Activated naive CD4-positive, alpha-beta T cell (primary cell): ENCODE measurements around the gene MCRS1.
"Not testable (repeated sequence)": the region's sequence is repeated elsewhere in the genome, so short reads cannot be mapped to it uniquely, and the experiment has no call there.

ENCODE experiments used
- DNase-seq, 4 experiments: peaks; one replicate each; lab custom pipeline; 2025; lab: John Stamatoyannopoulos, UW

The MCRS1 gene

GRCh38 chr12:49541140-49541861 lies 26.6 kb downstream of the MCRS1 start:
- no peak for DNase-seq

GRCh38 chr12:49540229-49541139 lies 27.5 kb downstream of the MCRS1 start:
- DNase-seq, result no peak

GRCh38 chr12:49539406-49540228 lies 28.3 kb downstream of the MCRS1 start:
- DNase-seq, result no peak

DNA sequence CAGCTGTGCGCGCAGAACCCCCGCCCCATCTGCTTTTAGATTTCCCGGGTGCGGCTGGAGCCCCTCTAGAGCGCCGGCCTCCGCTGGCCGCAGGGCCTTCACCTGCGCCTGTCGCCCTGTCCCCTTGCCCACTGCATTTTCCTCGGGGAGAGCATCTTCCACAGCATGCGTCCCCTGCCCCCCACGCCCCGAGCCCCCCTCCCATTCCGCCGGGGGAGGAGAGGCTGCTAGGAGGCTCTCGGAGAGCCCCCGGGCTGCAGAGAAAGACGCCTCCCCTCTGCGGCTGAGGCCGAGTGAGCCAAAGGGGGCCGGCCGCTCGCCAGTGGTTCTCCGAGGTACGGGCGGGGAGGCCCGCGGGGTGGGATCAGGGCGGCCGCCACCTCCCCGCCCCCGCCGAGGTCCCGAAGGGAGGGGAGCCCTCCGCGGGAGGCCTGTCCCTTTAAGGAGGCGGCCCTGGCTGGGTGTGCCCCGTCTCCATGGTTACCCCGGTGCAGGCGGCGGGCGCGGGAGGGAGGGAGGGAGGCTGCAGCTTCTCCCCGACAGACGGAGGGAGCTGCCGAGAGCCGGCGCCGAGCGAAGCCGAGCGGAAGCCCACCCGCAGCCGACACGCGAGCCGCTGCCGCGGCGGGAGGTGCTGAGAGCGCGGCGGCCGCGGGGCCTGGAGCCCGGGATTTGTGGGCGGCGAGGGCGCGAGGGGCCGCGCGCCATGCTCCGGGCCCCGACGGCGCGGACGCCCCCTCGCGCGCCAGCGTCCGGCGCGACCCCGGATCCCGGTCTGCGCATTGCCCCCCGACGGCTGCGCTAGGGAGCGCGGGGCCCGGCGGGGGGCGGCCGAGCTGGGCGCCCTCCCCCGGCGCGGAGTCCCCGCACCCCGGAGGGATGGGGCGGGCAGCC lies 29.2 kb downstream of the MCRS1 start, which contains the start of gene KCNH3:
Gene KCNH3, plus strand, starts transcription at position 521 of the 894 bp plus-strand sequence. CDS start 387 bp downstream, outside the sequence.
- peak in 3 of 4 experiments; percentile 55 to 89 (median 81) for DNase-seq

GRCh38 chr12:49537752-49538509 lies 30.0 kb downstream of the MCRS1 start:
- DNase-seq, result no peak

- no peak for DNase-seq
Observed at GRCh38 chr12:49537231-49537751, 30.7 kb downstream of the MCRS1 start.

- DNase-seq, result no peak
Observed at GRCh38 chr12:49536526-49537071, 31.3 kb downstream of the MCRS1 start.

GRCh38 chr12:49535921-49536525 lies 31.9 kb downstream of the MCRS1 start:
- DNase-seq, result no peak

DNA sequence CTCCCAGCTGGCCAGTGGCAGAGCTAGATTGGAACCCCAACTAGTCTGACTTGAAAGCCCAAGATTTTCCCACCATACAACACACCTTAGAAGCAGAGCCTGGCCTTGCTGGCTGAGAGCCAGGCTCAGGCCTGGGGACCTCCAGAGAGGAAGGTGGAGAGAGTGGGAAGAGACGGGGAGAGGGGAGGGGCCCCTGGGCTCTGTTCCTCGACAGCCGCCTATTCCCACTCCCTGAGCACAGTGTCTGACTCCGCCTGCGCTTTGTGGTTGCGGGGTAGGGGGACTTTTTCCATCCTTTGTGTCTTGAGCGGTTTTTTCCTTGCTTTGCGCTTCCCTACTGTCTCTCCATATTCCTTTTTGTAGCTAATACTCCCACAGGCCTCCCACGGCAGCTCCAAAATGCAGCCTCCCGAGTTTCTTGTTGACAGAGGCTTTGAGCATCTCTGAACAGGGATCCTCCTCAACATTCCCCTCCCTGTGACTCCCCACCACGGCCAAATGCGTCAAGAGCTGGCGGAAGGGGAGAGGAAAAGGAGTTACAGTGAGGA lies 33.1 kb downstream of the MCRS1 start:
- DNase-seq, result no peak

DNA sequence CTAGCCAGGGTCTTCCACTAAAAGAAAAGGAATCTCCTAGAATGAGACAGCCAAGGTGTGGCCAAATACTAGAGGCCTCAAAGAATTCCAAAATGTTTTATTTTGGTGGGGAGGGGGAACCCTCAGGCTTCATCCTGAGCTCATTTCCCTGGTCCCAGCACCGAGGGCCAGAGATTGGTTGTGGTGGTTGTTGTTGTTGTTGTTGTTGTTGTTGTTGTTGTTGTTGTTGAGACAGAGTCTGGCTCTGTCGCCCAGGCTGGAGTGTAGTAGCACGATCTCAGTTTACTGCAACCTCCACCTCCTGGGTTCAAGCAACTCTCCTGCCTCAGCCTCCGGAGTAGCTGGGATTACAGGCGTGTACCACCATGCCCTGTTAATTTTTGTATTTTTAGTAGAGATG lies 33.8 kb downstream of the MCRS1 start:
- not testable (repeated sequence) for DNase-seq

DNA sequence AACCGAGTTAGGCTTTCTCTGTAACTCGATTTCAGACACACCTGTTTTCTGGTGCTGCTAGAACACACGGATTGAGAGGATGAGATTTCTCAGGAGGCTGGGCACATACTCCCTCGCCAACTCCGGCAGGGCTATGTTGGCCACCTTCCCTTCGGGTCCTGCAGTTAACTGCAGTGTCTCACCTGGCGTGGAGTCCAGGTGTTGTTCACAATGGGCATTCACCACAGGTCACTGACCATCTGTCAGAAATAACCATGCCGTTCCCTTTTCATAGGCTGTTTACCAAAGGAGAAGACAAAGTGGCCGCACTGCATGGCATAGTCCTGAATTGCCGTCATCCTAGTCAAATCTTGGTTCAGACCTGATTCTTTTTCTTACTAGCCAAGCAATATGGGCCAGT lies 34.6 kb downstream of the MCRS1 start:
- DNase-seq, result no peak

DNA sequence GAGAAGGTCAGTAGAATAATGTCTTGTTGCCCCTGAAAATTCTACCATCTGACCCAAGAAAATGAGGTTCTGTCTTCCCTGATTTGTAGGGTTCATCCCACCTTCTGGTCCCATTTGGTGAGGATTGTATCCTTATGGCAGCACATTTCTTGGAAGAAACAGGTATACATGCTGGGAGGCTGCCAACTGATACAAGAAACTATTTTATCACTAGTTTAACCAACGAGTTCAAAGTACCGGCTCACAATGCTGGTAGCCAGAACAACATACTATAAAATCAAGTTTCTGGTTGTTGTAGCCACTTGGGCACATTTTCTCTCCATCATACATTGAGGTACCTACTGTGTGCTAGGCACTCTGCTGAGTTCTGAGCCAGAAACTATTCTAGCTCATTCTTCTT lies 36.2 kb downstream of the MCRS1 start:
- DNase-seq, result no peak

- DNase-seq, result no peak
Observed at GRCh38 chr12:49529414-49529813, 38.5 kb downstream of the MCRS1 start.

DNA sequence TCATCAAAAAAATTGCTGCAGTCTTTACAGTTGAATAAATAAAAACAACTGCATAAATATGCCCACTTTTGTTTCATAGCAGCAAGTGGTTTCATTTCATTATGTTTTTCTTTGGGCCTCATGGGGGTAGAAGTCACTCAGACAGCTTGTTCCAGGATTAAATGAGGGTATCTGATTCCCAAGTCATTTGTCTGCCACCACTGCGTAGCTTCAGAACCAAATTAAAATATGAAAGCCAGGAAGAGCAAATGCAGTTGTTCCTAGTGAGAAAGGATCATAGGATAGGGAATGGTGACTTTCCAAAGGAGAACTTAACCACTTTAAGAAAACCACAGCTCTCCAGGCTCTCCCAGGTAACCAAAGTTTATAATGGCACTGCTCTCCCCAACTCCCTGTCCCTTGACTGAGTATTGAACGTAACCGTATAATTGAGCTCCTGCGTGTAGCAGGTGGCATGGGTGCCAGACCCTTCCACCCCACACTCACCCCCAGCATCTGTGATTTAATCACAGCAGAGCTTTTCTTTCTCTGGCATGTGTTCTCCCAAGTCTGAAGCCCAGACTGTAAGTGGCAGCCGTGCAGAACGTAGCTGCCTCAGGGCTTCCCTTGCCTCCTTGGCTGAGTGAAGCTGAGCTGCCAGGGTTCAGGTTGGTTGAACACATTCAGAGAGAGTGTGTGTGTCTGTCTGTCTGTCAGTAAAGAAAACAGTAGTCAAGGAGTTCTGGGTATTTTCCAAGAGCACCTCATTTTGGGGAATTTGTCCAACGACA lies 40.4 kb downstream of the MCRS1 start:
- DNase-seq, result no peak

GRCh38 chr12:49525942-49526341 lies 42.0 kb downstream of the MCRS1 start:
- DNase-seq, result no peak

DNA sequence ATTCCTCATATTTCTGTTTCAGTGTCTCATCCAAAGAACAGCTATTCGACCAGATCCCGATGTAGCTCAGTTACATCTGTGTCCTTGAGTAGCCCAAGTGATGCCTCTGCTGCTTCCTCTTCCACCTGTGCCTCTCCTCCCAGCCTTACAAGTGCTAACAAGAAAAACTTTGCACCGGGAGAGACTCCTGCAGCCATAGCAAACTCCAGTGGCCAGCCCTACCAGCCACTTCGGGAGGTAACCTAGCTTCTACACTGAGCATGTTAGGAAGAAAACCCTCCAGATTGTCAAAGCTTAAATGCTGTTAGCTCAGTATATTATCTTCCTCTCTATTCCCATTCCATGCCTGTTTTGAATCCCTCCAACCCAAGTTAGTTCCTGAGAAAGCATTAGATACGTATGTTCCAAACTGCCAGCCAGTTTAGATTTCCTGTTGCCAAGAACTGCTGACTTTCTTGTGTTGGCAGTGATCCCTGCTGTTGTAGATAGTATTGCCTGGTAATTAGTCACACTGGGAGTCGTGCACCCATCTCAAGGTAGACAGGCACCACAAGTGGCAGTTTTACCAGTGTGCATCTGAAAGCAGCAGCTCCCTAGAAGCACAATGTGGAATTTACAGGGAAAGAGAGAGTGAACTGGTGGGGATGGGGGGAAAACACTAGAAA lies 43.1 kb downstream of the MCRS1 start:
- no peak for DNase-seq

DNA sequence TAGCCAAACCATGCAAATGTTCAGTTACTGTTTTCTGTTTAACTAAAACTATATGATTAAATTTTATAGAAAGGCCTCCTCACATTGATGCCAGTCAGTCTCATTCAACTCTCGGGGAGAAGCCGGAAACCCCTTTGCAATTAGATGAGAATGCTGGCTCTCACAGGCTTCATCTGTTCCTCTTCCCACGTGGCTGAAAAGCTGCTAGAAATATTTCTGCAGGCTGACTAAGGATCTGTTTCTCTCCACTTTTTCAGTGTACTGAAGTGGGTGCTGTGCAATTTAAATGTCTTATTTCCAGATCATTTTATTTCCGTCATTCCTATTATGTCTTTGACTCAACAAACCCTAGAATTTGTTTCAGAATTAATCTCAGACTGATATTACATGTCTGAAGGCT lies 46.6 kb downstream of the MCRS1 start:
- DNase-seq, result no peak

GRCh38 chr12:49519574-49519936 lies 48.4 kb downstream of the MCRS1 start:
- DNase-seq, result no peak
